Measurements from ENCODE around the gene GRIN2B. TPM values are rescaled to one million over a fixed set of nuclear protein-coding genes. Genes with fewer than 3 reads are reported as not detected.

Gene GRIN2B
- total and polyA plus RNA-seq, 2 donors (not counting 1 experiment from before 2014, with no cell fraction given), result under 0.01 TPM; not detected in 1

DNA sequence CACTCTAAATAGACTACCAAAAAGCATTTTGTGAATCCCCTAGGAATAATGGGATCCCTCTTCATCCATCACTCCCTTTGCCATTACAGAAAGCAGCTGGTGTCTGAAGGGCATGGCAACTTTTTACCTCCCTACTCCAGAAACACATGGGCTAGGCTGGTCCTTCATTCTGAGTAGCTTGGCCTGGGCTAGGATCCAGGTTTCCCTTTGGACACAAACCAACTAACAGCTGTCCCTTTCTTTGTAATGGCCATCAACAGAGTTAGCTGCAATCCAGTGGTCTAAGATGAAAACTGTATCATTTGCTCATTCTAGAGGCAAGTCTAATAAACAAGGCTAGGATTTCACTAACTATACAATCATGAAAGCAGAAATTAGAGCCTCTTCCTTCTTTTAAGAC lies 7.4 kb downstream of the GRIN2B start:
- H3K9me3 ChIP-seq (ENCODE audit: control insufficient read depth, insufficient read depth, low read depth, low read length), result no peaks in the 10 kb centered on the region
- no peak overlapping the region for H2AFZ ChIP-seq (ENCODE audit: low read length)
- H3K9ac ChIP-seq (ENCODE audit: insufficient read depth, low read length), result no peak overlapping the region
- no peaks in the 10 kb centered on the region for H3K79me2 ChIP-seq (ENCODE audit: control insufficient read depth, insufficient read depth, low read length)
- DNase-seq (ENCODE audit: low read depth in 2 of 2), result no peak
- H3K27me3 ChIP-seq (ENCODE audit: control insufficient read depth, insufficient read depth, low read length), result no peaks in the 10 kb centered on the region
- TF ChIP-seq EZH2 (IDR thresholded peaks at IDR 0.05; ENCODE audit: low read length, missing control alignments), result no peak
- TF ChIP-seq, protein P1, sequence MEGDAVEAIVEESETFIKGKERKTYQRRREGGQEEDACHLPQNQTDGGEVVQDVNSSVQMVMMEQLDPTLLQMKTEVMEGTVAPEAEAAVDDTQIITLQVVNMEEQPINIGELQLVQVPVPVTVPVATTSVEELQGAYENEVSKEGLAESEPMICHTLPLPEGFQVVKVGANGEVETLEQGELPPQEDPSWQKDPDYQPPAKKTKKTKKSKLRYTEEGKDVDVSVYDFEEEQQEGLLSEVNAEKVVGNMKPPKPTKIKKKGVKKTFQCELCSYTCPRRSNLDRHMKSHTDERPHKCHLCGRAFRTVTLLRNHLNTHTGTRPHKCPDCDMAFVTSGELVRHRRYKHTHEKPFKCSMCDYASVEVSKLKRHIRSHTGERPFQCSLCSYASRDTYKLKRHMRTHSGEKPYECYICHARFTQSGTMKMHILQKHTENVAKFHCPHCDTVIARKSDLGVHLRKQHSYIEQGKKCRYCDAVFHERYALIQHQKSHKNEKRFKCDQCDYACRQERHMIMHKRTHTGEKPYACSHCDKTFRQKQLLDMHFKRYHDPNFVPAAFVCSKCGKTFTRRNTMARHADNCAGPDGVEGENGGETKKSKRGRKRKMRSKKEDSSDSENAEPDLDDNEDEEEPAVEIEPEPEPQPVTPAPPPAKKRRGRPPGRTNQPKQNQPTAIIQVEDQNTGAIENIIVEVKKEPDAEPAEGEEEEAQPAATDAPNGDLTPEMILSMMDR (conservative IDR thresholded peaks at IDR 0.05 in 1 of 2, IDR thresholded peaks at IDR 0.05 in 1 of 2; ENCODE audit: low read depth in 1 of 2, low read length in 2 of 2), result no peak
- H3K27ac ChIP-seq (ENCODE audit: insufficient read depth, low read length), result no peak overlapping the region
- H3K36me3 ChIP-seq (ENCODE audit: control insufficient read depth, insufficient read depth, low read length), result no peaks in the 10 kb centered on the region
- H4K20me1 ChIP-seq (ENCODE audit: control insufficient read depth, extremely low read depth, insufficient read depth, low read length), result no peaks in the 10 kb centered on the region
- H3K4me2 ChIP-seq (ENCODE audit: extremely low read depth, insufficient read depth, low read length), result no peak overlapping the region
- H3K4me1 ChIP-seq (ENCODE audit: control insufficient read depth, extremely low read depth, insufficient read depth, low read length), result no peaks in the 10 kb centered on the region
- no peak overlapping the region for H3K4me3 ChIP-seq (replicated peaks in 1 of 4; ENCODE audit: control extremely low read depth in 1 of 4, insufficient read depth in 1 of 4, low read depth in 3 of 4, low read length in 4 of 4)

DNA sequence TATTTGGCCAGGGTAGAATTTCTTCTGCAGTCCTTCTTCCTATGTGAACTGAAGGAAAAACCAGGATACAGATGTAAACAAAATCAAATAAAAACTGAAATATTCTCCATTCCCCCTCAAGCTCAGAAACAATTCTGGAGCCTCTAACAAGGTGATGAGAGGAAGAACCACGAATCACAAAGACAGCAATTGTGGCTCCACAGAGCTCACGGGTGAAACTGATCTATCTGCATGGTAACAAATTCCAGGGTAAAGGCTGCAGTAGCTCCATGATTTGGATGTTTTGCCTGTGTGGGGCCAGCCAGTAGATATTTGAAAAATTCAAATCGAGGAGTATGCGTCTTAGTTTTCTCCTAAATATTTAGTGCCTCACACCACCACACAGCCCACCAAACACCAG lies 10.6 kb downstream of the GRIN2B start:
- no peak overlapping the region for H3K4me2 ChIP-seq (ENCODE audit: extremely low read depth, insufficient read depth, low read length)
- H4K20me1 ChIP-seq (ENCODE audit: control insufficient read depth, extremely low read depth, insufficient read depth, low read length), result no peaks in the 10 kb centered on the region
- no peaks in the 10 kb centered on the region for H3K36me3 ChIP-seq (ENCODE audit: control insufficient read depth, insufficient read depth, low read length)
- no peak for TF ChIP-seq EZH2 (IDR thresholded peaks at IDR 0.05; ENCODE audit: low read length, missing control alignments)
- no peaks in the 10 kb centered on the region for H3K27me3 ChIP-seq (ENCODE audit: control insufficient read depth, insufficient read depth, low read length)
- no peak overlapping the region for H2AFZ ChIP-seq (ENCODE audit: low read length)
- H3K27ac ChIP-seq (ENCODE audit: insufficient read depth, low read length), result no peak overlapping the region
- H3K4me3 ChIP-seq (replicated peaks in 1 of 4; ENCODE audit: control extremely low read depth in 1 of 4, insufficient read depth in 1 of 4, low read depth in 3 of 4, low read length in 4 of 4), result no peak overlapping the region
- H3K9ac ChIP-seq (ENCODE audit: insufficient read depth, low read length), result no peak overlapping the region
- no peaks in the 10 kb centered on the region for H3K79me2 ChIP-seq (ENCODE audit: control insufficient read depth, insufficient read depth, low read length)
- DNase-seq (ENCODE audit: low read depth in 2 of 2), result no peak
- no peaks in the 10 kb centered on the region for H3K4me1 ChIP-seq (ENCODE audit: control insufficient read depth, extremely low read depth, insufficient read depth, low read length)
- H3K9me3 ChIP-seq (ENCODE audit: control insufficient read depth, insufficient read depth, low read depth, low read length), result no peaks in the 10 kb centered on the region

DNA sequence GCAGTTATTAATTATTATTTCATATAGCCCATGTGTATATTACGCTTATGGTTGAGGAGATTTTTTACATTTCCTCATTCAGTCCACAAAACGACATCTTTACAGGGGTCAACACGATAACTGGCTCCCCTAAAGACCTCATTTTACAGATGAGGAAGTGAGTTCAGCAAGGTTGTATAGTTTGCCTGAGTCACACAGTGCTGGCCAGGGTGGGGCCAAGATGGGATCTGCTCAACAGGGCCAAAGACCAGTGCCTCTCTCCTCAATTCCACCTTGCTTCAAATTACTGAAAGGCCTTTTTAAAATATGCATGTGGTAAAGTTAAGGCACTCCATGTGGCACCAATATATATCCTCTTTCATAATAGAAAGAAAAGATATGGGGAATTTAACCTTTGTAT lies 13.1 kb downstream of the GRIN2B start:
- Histone ChIP-seq H3K9me3 (ENCODE audit: control insufficient read depth, insufficient read depth, low read depth, low read length) (no peaks in the 10 kb centered on the region), H3K36me3 (ENCODE audit: control insufficient read depth, insufficient read depth, low read length) (no peaks in the 10 kb centered on the region), H3K9ac (ENCODE audit: insufficient read depth, low read length) (no peak overlapping the region), H3K79me2 (ENCODE audit: control insufficient read depth, insufficient read depth, low read length) (no peaks in the 10 kb centered on the region), H4K20me1 (ENCODE audit: control insufficient read depth, extremely low read depth, insufficient read depth, low read length) (no peaks in the 10 kb centered on the region), H3K27me3 (ENCODE audit: control insufficient read depth, insufficient read depth, low read length) (no peaks in the 10 kb centered on the region), H3K4me3 (replicated peaks in 1 of 4; ENCODE audit: control extremely low read depth in 1 of 4, insufficient read depth in 1 of 4, low read depth in 3 of 4, low read length in 4 of 4) (no peak overlapping the region), H3K27ac (ENCODE audit: insufficient read depth, low read length) (no peak overlapping the region), H3K4me2 (ENCODE audit: extremely low read depth, insufficient read depth, low read length) (no peak overlapping the region), H3K4me1 (ENCODE audit: control insufficient read depth, extremely low read depth, insufficient read depth, low read length) (no peaks in the 10 kb centered on the region), H2AFZ (ENCODE audit: low read length) (no peak overlapping the region)
- DNase-seq (ENCODE audit: low read depth in 2 of 2), result no peak
- TF ChIP-seq EZH2 (IDR thresholded peaks at IDR 0.05; ENCODE audit: low read length, missing control alignments), result no peak
- TF ChIP-seq, protein P1 (conservative IDR thresholded peaks at IDR 0.05 in 1 of 2, IDR thresholded peaks at IDR 0.05 in 1 of 2; ENCODE audit: low read depth in 1 of 2, low read length in 2 of 2), result no peak

All from fibroblast of lung (primary cell).